HepG2 (cell line): ENCODE results near the gene SIRT7. TPM values are rescaled to one million over a fixed set of nuclear protein-coding genes. Genes with fewer than 3 reads are reported as not detected.
A peak's percentile ranks its signal among the peaks of the same experiment; 100 is the strongest.

Experiments used
- EHMT2 ChIP-seq: fragments of 200-600 bp; sonication (generic); IDR thresholded peaks from 2 replicates; pipeline ENCODE4 v1.7.0; 2017; ENCODE audit warnings: antibody characterized with exemption, low read depth, low read length, borderline replicate concordance
- EZH2 ChIP-seq: conservative IDR thresholded peaks from 2 replicates; pipeline ENCODE4 v1.6.1; 2012; ENCODE audit warnings: mild to moderate bottlenecking, low read depth, low read length, moderate library complexity
- FOXA1 ChIP-seq, 2 experiments: fragments of 450-650 bp in 1 of 2; sonication (generic) in 1 of 2; formaldehyde crosslinking in 1 of 2; IDR thresholded peaks; 2 replicates each; pipeline versions ENCODE4 v1.4.0 to v1.6.1; 2016 to 2020; ENCODE audit warnings: missing genetic modification reagents in 1 of 2
- FOXC1 ChIP-seq: sonication (generic); formaldehyde crosslinking; IDR thresholded peaks from 2 replicates; pipeline ENCODE4 v1.8.0; 2022; ENCODE audit warnings: mild to moderate bottlenecking, missing genetic modification reagents, borderline replicate concordance
- FOXP1 ChIP-seq, 2 experiments: fragments of 450-650 bp in 1 of 2; IDR thresholded peaks; 2 replicates each; pipeline ENCODE4 v1.6.1; 2017 to 2018; ENCODE audit warnings: antibody characterized with exemption in 1 of 2
- FUBP1 ChIP-seq: sonication (generic); formaldehyde crosslinking; IDR thresholded peaks from 2 replicates; pipeline ENCODE4 v1.5.1; 2020; ENCODE audit warnings: missing genetic modification reagents, mild to moderate bottlenecking, borderline replicate concordance
- KIAA2018 ChIP-seq: sonication (generic); formaldehyde crosslinking; IDR thresholded peaks from 2 replicates; pipeline ENCODE4 v1.5.0; 2020; ENCODE audit warnings: mild to moderate bottlenecking, missing genetic modification reagents, borderline replicate concordance
- NFYB ChIP-seq: sonication (generic); formaldehyde crosslinking; IDR thresholded peaks from 2 replicates; pipeline ENCODE4 v1.4.0; 2020; ENCODE audit warnings: missing genetic modification reagents
- PHF5A ChIP-seq: IDR thresholded peaks from one replicate; pipeline ENCODE4 v1.6.1; 2018; ENCODE audit warnings: low read depth, missing genetic modification reagents; ENCODE audit not compliant: unreplicated experiment
- SOX6 ChIP-seq, 2 experiments: fragments of 450-650 bp in 1 of 2; sonication (generic) in 1 of 2; formaldehyde crosslinking in 1 of 2; IDR thresholded peaks; 2 replicates each; pipeline versions ENCODE4 v1.4.0 to v1.6.1; 2017 to 2020; ENCODE audit warnings: antibody characterized with exemption in 1 of 2, mild to moderate bottlenecking in 1 of 2, missing genetic modification reagents in 1 of 2
- ZBTB2 ChIP-seq: sonication (generic); formaldehyde crosslinking; IDR thresholded peaks from 2 replicates; pipeline ENCODE4 v1.8.0; 2022; ENCODE audit warnings: low read depth, missing genetic modification reagents
- ZBTB33 ChIP-seq: sonication (generic); formaldehyde crosslinking; IDR thresholded peaks from 2 replicates; pipeline ENCODE4 v1.4.0; 2020; ENCODE audit warnings: missing genetic modification reagents
- ZBTB8A ChIP-seq: sonication (generic); formaldehyde crosslinking; IDR thresholded peaks from 2 replicates; pipeline ENCODE4 v1.4.0; 2020; ENCODE audit warnings: mild to moderate bottlenecking, low read depth, missing genetic modification reagents, borderline replicate concordance
- ZEB1 ChIP-seq: IDR thresholded peaks from 2 replicates; pipeline ENCODE4 v1.6.1; 2012; ENCODE audit warnings: mild to moderate bottlenecking, low read depth, inconsistent platforms; ENCODE audit not compliant: insufficient replicate concordance
- ZMAT5 ChIP-seq: sonication (generic); formaldehyde crosslinking; IDR thresholded peaks from 2 replicates; pipeline ENCODE4 v1.5.0; 2020; ENCODE audit warnings: mild to moderate bottlenecking, low read depth, missing genetic modification reagents, borderline replicate concordance
- polyA plus RNA-seq, 8 experiments: library from polyadenylated mRNA; depleted of rRNA in 3 of 8; stranded (reverse) in 7 of 8; unstranded in 1 of 8; fragments of >200 nt; fragmentation: Illumina TruSeq in 4 of 8; extraction: Trizol in 4 of 8; gene quantifications; 2 replicates each; pipeline versions ENCODE4 v1.2.1 to v1.2.3, GENCODE V29; 2011 to 2016; ENCODE audit warnings: low read depth in 4 of 8, missing spikeins in 1 of 8, mixed read lengths in 1 of 8; ENCODE audit not compliant: insufficient read depth in 1 of 8
- total RNA-seq, 5 experiments: library from RNA; depleted of rRNA; stranded (reverse); fragments of >200 nt; fragmentation: Illumina TruSeq; extraction: Trizol; gene quantifications; 2 replicates each; pipeline ENCODE4 v1.2.3, GENCODE V29; 2016; ENCODE audit warnings: low read depth in 1 of 5

The SIRT7 gene
- total and polyA plus RNA-seq, 2 of the 13 experiments (the other 11 are each of a cell fraction or from before 2014, with no cell fraction given) = 8.3 to 24.8 TPM

GRCh38 chr17:81870981-81871386 is 47.0 kb downstream of the SIRT7 start, which contains the start of gene ARHGDIA (continued):
- no peak for TF ChIP-seq KIAA2018 (CRISPR knock-in tag)
- no peak for TF ChIP-seq ZBTB33
- peak; percentile 96; the same call in 1 of the 2 replicates for TF ChIP-seq ZBTB2 (CRISPR knock-in tag)
- no peak for TF ChIP-seq FOXP1 (IDR thresholded peaks at IDR 0.05)
- TF ChIP-seq FOXP1 (CRISPR knock-in tag; IDR thresholded peaks at IDR 0.05) = no peak
- TF ChIP-seq EHMT2 = no peak
- no peak for TF ChIP-seq FUBP1 (CRISPR knock-in tag)
- peak; percentile 10; the same call in 1 of the 2 replicates for TF ChIP-seq NFYB (CRISPR knock-in tag)
- TF ChIP-seq ZEB1 = no peak
- TF ChIP-seq ZMAT5 (CRISPR knock-in tag) = no peak
- no peak for TF ChIP-seq FOXA1 (IDR thresholded peaks at IDR 0.05)
- TF ChIP-seq FOXA1 (CRISPR knock-in tag; IDR thresholded peaks at IDR 0.05) = no peak
- no peak for TF ChIP-seq SOX6 (IDR thresholded peaks at IDR 0.05)
- TF ChIP-seq SOX6 (CRISPR knock-in tag; IDR thresholded peaks at IDR 0.05) = no peak
- TF ChIP-seq ZBTB8A = no peak
- no peak for TF ChIP-seq FOXC1 (CRISPR knock-in tag)
- no peak for TF ChIP-seq PHF5A (CRISPR knock-in tag)
- TF ChIP-seq EZH2 = no peak
